Fibroblast of gingiva (primary cell): ENCODE measurements around the gene CHKB.
"Not testable (repeated sequence)": the region's sequence is repeated elsewhere in the genome, so short reads cannot be mapped to it uniquely, and the experiment has no call there.

Source experiments
- DNase-seq: peaks from one replicate; pipeline ENCODE4 v3.0.0-alpha.2; 2011; ENCODE audit warnings: low read depth

Gene CHKB

GRCh38 chr22:50612528-50613221 lies 30.0 kb upstream of the CHKB start:
- DNase-seq = no peak

- no peak for DNase-seq
Measured at GRCh38 chr22:50612168-50612527, 29.5 kb upstream of the CHKB start.

GRCh38 chr22:50611341-50612060 lies 28.9 kb upstream of the CHKB start:
- DNase-seq = no peak

- DNase-seq = no peak
Measured at GRCh38 chr22:50610581-50610980, 27.9 kb upstream of the CHKB start.

- no peak for DNase-seq
Measured at GRCh38 chr22:50610041-50610451, 27.4 kb upstream of the CHKB start.

- no peak for DNase-seq
Measured at GRCh38 chr22:50609599-50609998, 26.9 kb upstream of the CHKB start.

GRCh38 chr22:50608996-50609395 lies 26.3 kb upstream of the CHKB start:
- DNase-seq = no peak

- not testable (repeated sequence) for DNase-seq
Measured at GRCh38 chr22:50608058-50608840, 25.6 kb upstream of the CHKB start.

- DNase-seq = no peak
Measured at GRCh38 chr22:50607659-50608020, 25.0 kb upstream of the CHKB start.

GRCh38 chr22:50606946-50607658 lies 24.5 kb upstream of the CHKB start:
- DNase-seq = no peak

- DNase-seq = no peak
Measured at GRCh38 chr22:50606165-50606945, 23.7 kb upstream of the CHKB start.

GRCh38 chr22:50605613-50606074 lies 23.0 kb upstream of the CHKB start:
- DNase-seq = no peak

GRCh38 chr22:50605002-50605612 lies 22.5 kb upstream of the CHKB start:
- no peak for DNase-seq

- no peak for DNase-seq
Measured at GRCh38 chr22:50604256-50605001, 21.8 kb upstream of the CHKB start.

- DNase-seq = no peak
Measured at GRCh38 chr22:50603511-50604255, 21.0 kb upstream of the CHKB start.

- no peak for DNase-seq
Measured at GRCh38 chr22:50602338-50602700, 19.7 kb upstream of the CHKB start.

GRCh38 chr22:50601669-50602337 lies 19.2 kb upstream of the CHKB start:
- no peak for DNase-seq

GRCh38 chr22:50600967-50601668 lies 18.5 kb upstream of the CHKB start:
- no peak for DNase-seq
